ENCODE measurements around the gene MT4.

GRCh38 chr16:56515665-56516064 lies 49.2 kb upstream of the MT4 start:
- TF ChIP-seq RELA (CRISPR knock-in tag; IDR thresholded peaks at IDR 0.05; ENCODE audit: borderline replicate concordance) (no peak), CTCF (IDR thresholded peaks at IDR 0.05) (no peak), HMGA2 (CRISPR knock-in tag; IDR thresholded peaks at IDR 0.05) (no peak)

Data from WTC11 (cell line).